Skin of body (tissue), 2 donors: Measurements from ENCODE around the gene VPS37C. TPM values are rescaled to one million over a fixed set of nuclear protein-coding genes. Genes with fewer than 3 reads are reported as not detected.

Experiments
- DNase-seq: peaks from one replicate; lab custom pipeline; 2025; lab: John Stamatoyannopoulos, UW
- total RNA-seq: library from RNA; depleted of rRNA; stranded (reverse); fragments of >200 nt; gene quantifications from one replicate; pipeline ENCODE4 v1.2.3, GENCODE V29; 2014

VPS37C gene
- total RNA-seq, 1 donor from 2014 or later: 9.9 TPM

GRCh38 chr11:61119055-61119454 lies 42.2 kb downstream of the VPS37C start:
- DNase-seq: no peak

DNA sequence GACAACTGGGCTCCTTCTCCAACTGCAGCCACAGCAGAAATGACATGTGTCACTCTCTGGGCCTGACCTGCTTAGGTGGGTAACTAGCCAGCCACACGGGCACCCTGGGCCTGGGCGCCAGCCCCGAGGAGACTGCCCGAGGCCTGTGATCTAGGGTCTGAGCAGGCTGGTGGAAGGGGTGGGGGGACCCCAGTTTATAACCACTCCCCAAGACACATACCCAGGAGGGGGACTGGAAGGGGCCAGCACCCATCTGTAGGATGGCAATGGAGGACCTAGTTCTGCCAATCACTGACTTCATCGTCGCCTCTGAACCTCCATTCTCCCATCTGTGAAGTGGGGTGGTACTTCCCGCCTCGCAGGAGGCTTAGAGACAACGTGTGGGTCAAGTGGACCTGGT lies 42.8 kb downstream of the VPS37C start:
- DNase-seq: no peak

- DNase-seq: no peak
Observed at GRCh38 chr11:61118004-61118403, 43.2 kb downstream of the VPS37C start.

DNA sequence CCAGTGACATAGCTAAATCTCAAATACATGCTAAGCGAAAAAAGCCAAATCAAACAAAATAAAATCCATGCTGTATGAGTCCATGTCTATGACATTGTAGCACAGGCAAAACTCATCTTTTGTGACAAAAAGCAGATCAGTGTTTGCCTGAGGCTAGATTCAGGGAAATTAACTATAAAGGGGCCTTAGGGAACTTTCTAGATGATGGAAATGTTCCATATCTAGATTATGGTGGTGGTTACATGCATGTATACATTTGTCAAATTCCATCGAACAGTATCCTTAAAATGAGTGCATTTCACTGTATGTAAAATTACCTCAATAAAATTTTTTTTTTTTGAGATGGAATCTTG lies 44.1 kb downstream of the VPS37C start:
- DNase-seq: no peak

- no peak for DNase-seq
Observed at GRCh38 chr11:61116426-61117167, 44.6 kb downstream of the VPS37C start.

- DNase-seq: no peak
Observed at GRCh38 chr11:61115498-61116224, 45.6 kb downstream of the VPS37C start.

DNA sequence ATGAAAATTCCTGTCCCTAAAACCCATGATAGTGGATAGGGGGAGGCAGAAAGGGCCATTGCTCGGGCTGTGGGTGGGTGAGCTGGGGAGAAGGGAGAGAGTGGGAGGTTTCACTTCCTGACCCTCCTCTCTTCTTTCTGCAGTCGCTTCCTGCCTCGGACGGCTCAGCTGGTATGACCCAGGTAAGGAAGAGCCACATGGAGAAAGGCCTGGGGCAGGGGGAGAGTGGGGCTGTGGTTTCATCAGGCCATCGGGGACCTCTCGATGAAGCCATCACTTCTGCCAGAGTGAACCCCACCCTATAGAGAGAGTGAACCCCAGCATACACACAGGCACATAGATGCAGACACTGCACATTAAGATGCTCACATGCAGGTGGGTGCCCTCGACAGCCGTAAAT lies 46.3 kb downstream of the VPS37C start:
- DNase-seq: no peak

DNA sequence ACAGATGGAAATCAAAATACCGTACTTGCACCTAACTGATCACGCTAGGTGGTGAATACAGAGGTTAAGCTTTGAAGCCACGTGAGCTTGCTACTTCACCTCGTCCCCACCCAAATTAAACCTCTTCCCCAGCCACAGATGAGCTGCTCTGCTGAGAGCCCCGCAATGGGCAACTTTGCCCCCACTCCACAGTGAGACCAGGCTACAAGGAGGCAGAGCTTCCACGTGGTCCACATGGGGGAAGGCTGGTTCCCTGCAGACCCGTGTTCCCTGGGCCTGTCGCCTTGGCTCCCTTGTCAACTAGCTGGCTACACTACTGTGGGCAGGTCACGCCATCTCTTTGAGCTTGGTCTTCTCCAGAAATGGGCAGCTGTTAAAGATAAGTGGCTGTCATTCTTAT lies 48.0 kb downstream of the VPS37C start:
- DNase-seq: no peak

DNA sequence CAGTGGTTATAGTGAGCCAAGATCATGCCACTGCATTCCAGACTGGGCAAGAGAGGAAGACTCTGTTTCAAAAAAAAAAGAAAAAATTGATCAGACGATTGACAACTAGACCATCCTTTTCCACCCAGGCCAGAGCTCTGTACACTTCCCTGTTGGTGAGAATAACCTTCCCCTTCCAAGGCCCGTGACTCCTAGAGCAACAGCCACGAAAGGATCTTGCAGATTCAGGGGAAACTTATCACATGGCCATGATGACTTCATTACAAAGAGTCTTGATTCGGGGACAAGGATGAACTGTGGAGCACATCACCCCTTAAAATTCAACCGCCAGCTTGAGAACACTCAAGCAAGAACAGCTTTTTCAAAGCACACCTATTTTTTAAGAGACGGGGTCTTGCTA lies 48.7 kb downstream of the VPS37C start:
- DNase-seq: no peak

GRCh38 chr11:61111786-61112517 lies 49.3 kb downstream of the VPS37C start:
- no peak for DNase-seq

DNA sequence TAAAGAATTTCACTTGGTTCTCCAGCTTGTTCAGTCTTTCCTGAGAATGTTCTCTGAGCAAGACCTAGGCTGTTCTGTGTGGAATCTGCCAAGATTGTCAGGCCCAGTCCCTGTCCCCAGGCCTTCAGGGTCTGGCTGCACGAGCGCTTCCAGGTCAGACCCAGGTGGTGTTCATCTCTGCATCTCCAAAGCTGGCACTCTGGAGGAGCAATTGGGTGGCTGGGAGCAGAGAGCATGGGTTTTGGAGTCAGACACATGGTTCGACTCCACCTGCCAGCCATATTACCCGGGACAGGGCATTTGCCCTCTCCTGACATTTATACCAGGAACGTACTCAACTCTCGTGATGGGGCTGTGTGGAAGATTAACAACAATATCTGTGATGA lies 50.2 kb downstream of the VPS37C start:
- no peak for DNase-seq

DNA sequence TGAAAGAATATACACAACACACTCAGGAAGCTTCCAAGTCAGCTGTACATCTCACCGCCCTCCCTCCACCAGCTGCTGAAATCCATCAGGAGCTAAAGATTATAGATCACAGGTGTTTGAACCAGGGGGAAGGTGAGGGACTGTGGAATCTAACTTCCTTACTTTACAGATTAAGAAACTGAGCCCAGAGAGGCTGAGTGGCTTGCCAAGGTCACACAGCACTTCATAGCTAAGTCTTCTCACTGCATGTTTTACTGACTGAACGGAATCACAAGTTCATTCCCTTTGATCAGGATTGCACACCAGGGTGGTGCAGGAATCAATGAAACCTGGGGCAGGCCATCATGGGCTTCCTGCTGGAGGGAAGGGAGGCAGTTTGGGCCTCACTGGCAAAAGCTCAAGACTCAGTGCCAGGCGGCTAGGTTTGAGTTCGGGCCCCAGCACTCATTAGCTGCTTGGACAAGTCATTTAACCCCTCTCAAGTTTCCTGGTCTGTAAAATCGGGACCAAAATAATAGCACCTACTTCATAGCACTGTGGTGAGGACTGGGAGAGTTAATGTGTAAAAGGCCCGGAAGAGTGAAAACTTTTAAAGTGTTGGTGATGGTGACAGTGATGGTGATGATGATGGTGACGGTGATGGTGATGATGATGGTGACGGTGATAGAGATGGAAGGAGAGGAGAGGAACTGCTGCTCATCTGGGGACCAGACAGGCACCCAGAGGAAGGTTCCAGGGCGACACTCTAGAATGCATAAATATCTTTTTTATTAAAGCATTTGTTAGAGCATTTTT lies 50.8 kb downstream of the VPS37C start:
- no peak for DNase-seq

GRCh38 chr11:61109671-61110070 lies 51.6 kb downstream of the VPS37C start:
- no peak for DNase-seq

- no peak for DNase-seq
Observed at GRCh38 chr11:61108847-61109585, 52.2 kb downstream of the VPS37C start.

DNA sequence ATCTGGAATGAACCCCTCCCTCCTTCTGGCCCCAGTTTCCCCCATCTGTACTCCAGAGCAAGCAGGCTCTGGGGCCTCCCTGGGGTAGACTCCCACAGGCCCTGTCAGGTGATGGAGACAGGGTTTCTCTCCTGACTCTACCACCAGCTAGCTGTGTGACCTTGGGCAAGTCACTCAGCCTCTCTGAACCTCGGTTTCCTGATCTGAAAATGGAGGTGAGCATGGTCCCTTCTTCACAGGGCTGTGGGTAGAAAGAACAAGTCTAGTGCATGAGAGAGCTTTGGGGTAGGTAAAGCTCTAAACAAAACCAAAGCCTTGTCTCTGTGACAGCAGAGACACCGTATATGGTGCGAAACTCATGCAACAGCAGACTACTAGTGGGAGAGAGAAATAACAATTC lies 53.3 kb downstream of the VPS37C start:
- no peak for DNase-seq

- no peak for DNase-seq
Observed at GRCh38 chr11:61106894-61107470, 54.2 kb downstream of the VPS37C start.

- DNase-seq: no peak
Observed at GRCh38 chr11:61106296-61106695, 54.9 kb downstream of the VPS37C start.

- DNase-seq: no peak
Observed at GRCh38 chr11:61104963-61105362, 56.3 kb downstream of the VPS37C start.

DNA sequence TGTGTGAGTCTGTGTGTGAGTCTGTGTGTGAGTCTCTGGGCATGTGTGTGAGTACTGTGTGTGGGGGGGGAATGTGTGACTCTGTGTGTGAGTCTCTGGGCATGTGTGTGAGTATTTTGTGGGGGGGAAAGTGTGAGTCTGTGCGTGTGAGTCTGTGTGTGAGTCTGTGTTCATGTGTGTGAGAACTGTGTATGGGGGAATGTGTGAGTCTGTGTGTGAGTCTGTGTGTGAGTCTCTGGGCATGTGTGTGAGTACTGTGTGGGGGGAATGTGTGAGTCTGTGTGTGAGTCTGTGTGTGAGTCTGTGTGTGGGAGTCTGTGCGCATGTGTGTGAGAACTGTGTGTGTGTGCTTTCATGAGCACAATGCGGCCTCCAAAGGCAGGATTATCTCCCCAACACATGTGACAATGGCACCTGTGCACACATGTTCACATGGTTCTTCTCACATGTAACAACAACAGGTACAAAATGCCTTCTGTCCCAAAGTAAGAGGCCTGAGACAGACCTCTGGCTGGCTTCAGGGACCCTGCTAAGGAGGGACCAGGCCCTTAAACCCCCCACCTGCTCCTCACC lies 57.3 kb downstream of the VPS37C start:
- no peak for DNase-seq
